HG02938 (cell line): ENCODE results near the gene FAM107B.

ENCODE experiments used
- ATAC-seq: cut with Tn5 transposase; IDR thresholded peaks from one replicate; pipeline ENCODE4 v1.9.1; 2021; ENCODE audit warnings: mild to moderate bottlenecking, moderate library complexity; ENCODE audit not compliant: unreplicated experiment

FAM107B gene

DNA sequence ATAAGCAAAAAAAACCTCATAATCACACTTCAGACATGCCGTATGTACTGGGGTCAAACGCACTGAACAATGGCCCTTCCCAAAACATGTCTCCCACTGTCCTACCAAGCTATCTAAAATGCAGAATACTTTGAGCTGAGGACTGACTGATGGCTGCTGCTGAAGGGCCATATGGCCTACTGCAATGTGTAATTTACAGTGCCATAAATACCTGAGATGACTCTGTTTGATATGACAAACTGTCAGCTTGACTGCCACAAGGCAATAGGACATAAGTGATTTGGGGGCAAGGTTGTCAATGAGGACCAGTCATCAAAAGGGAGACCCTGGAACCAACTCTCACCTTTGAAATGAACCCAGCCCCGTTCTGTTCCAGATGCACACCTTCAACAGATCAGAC, 256.5 kb downstream of the FAM107B start:
- ATAC-seq, result no peak

DNA sequence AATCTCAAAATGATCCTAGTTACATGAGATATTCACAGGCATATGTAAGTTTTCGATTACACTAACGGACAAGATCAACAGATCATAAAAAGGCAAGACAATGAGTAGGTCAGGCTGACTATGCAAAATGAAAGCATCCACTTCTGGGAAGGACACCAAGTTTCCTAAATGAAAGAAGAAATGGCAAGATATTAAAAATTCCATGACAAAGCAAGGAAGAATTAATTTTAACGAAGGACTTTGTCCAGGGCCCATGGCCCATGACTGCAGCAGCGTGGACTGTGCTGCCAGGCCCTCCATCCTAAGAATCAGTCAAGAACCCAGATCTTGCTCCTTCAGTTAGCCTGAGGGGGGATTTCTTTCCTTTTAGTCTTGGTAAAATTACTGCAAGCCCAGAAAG, 261.6 kb downstream of the FAM107B start:
- ATAC-seq, result no peak

DNA sequence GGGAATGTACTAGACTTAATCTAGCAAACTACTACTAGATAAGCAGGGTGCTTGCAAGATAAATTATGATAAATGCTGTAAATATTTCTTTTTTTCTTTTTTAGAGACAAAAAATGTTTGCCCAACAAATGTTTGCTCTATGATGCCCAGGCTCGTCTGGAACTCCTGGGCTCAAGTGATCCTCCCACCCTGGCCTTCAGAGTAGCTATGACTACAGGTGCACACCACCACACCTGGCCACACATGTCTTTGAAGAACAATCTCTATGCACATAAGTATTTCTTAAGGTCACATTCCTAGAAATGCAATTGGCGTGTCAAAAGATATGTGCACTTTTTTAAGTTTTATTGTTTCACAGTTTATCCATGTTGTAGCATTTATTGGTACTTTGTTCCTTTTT, 264.4 kb downstream of the FAM107B start:
- ATAC-seq, result no peak

DNA sequence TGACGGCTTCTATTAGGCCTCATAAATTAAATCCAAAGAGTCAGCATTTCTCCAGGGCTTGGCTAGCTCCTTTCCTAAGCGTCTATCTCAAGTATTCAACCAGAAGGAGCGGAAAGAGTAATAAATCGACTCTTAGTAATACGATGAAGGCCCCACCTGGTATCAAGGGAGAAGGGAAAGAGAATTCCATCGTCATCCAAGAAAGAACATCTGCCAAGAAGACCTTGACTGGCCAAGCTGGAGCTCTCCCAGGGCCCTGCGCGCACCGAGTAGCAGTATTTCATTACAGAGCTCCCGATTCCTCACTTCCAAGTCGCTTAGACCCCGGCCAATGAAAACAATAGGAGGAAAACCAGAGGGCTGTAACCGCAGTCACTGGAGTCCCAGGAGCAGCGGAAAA, 266.0 kb downstream of the FAM107B start:
- no peak for ATAC-seq

DNA sequence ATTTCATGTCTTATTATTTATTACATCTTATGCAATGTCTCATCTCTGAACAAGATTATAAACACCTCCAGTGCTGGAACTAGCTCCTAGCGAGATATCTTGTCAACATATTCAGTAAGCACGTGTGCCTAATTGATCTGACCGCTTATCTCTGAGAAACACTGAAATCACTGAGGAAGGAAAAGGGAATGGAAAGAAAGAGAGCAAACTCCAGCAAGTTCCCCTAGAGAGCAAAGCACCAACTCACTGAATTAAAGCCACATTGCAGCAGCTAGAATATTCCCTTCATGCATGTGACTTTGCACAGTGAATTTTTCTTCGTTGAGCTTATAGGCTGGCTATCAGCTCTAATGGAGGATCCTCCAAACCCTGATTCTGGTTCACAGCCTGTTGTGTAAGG, 266.9 kb downstream of the FAM107B start:
- ATAC-seq, result no peak

DNA sequence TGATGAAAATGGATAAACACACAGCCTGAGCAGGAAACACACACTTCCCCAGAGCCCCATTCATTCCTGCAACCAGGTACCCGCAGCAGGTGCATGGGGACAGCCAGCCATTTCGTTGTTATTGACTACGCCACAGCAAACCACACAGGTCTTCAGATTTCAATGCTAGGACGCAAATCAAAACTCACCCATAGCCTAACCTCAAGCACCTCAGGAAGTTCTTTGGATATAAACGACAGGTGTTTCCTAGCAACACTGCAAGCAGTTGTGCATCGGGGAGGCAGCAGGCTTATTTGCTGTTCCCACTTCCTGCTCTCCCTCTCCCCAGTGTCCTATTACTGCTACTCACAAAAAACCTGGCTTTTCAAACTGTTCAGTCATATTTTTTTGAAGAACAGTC, 267.5 kb downstream of the FAM107B start:
- peak; percentile 79 for ATAC-seq

DNA sequence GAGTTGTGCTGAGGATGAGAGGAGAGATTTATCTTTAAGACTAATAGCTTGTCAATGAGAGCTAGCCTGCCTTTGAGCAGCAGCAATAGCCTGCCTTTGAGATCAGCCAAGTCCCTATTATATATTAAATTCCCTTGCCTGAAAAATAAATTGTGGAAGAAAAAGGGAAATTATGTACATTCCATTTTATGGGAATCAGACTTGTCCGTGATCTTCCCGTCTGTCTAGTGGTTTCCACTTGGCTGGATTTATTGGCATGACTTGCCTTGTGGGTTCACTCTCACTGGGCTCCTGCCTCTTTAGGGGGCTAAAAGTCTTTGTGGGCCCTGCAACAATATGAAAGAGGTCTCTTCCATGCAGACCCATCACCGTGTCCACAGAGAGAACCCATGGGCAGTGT, 272.3 kb downstream of the FAM107B start:
- ATAC-seq, result no peak

DNA sequence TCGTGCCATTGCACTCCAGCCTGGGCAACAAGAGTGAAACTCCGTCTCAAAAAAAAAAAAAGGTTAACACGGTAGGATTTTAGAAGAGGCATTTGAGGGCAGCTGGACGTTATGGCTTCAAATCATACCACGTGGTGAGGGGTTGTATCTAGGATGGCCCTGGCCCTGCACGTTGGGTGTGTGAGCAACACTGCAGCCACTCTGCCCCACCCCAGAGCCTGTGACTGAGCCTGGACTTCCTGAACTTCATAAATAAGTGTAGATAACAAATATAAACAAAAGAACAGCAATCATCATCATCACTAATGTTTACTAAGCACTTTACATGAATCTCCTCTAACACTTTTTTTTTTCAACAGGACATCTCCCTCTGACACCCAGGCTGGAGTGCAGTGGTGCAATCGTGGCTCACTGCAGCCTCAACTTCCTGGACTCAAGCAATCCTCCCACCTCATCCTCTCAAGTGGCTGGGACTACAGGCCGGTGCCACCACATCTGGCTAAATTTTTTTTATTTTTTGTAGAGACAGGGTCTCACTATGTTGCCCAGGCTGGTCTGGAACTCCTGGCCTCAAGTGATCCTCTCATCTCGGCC, 274.4 kb downstream of the FAM107B start:
- ATAC-seq, result no peak

DNA sequence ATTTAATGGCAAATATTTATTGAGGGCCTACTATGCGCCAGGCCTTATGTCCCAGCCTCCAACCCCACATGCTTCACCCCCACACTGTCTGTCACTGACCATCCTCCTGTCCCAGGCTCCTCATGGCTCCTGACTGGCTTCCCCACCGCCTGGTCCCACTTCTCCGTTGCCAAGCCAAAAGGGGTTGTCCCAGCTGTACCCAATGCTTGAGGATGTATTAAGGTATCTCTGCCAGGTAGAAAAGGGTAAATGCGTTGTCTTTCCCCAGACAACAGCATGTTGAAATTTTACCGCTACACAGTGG, 275.1 kb downstream of the FAM107B start:
- no peak for ATAC-seq

DNA sequence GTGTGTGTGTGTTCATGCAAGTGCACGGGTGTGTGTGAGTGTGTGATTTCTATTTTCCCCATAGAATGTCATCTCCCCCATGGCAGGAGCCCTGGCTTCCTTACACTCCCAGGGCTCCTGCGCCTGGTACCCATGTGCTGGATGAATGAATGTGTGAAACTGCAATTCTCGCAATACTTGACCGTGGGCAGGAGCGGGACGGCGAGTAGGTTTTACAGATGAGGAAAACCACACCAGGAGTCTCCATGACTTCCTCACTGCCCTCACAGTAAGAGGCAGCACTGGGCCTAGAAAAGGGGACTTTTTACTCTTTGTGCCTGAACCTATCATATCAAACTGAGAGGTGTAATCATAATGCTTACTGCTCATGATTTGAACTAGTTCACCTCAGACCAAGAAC, 276.4 kb downstream of the FAM107B start:
- no peak for ATAC-seq

DNA sequence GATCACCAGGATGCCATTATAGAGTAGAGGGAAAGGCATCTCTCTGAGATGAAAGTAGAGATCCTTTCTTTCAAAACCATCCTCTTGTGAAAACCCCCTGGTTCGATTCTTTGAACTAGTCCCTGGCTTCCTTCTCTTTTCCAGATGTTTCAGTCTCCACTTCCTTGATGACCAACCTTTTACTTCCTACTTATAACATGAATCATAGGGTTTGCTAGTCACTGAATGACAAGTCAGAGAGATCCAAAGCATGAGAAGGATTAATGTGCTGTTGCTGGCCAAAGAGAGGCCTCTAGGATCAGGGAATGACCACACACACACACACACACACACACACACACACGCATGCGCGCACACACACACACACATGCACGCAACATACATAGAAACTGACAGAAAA, 282.9 kb downstream of the FAM107B start:
- ATAC-seq, result no peak

DNA sequence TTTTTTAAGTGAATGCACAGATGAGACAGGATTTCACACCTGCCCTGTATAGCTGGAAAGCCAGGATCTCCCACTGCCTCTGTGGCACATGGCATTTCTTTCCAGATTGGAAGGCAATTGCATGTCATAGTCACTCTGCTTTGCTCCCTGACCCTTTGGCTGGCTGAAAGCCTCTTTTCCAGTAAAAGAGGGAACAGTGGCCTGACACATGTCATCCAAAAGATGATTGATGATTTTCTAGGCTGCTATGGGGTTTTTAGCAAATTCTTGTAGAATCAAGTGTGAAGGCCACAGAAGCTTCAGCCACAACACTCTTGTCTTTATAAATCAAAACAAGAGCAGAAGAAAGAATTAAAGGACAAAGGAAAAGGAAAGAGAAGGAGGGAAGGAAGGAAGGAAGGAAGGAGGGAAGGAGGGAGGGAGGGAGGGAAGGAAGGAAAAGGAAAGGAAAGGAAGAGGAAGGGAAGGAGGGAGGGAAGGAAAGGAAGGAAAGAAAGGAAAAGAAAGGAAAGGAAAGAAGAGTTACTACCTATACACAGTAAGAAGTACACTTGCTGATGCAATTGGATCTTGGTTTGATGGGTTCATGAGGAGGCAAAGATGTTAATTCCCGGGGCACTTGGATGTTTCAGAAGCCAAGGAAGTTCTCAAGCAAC, 285.0 kb downstream of the FAM107B start:
- ATAC-seq, result no peak

DNA sequence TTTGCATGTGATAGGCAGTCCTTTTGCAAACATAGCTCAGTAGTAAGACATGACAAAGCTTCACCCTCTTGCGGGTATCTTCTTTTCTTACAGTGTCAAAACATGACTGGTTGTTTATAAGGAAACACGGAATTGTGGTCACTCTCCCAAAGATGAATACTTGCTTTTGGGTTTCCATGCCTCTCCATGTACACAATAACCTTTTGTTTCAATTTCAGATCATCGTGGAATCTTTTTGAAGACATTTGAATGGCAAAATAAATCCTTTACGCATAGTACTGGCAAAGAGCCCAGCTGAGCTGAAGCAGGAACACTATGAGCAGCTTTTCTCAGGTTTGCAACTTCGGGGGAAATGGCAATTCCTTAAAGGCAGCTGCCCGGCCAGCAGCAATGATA, 287.2 kb downstream of the FAM107B start:
- no peak for ATAC-seq

DNA sequence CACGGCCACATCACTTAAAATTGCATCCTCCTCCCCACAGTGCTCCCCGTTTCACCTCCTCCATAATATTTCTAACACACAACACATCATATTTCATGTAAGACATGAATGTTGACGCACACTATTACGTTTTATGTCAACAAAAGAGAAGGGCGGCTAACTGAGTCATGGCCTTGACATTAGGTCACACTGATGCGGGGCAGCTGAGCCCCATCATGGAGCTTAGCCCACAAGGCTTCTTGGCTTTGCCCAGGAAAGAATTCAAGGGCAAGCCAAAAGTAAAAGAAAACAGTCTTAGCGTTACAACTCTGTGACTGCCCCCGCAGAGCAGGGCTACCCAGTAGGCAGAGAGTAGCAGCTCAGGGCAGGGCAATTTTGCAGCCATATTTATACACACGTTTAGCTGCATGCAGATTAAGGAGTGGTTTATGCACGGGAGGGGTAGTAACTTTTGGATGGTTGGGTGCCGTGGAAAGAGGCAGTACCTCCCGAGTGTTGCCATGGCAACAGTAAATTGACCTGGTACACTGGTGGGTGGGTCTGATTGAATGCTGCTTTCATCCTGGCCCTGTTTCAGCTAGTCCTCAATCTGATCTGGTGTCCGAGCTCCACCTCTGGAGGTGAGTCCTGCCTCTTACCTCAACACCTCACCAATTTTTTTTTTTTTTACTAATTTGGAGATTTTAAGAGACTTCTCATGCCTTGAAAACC, 287.8 kb downstream of the FAM107B start:
- no peak for ATAC-seq

DNA sequence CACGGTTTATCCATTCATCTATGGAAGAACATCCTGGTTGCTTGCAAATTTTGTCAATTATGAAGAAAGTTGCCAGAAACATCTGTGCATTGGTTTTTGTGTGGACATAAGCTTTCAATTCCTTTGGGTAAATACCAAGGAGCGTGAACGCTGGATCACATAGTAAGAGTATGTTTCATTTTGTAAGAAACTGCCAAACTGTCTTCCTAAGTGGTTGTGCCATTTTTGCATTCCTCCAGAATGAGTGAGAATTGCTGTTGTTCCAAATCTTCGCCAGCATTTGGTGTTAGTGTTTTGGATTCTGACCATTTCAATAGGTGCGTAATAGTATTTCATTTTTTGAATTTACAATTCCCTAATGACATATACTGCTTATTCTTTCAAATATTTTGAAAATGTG, 288.7 kb downstream of the FAM107B start:
- ATAC-seq, result no peak

DNA sequence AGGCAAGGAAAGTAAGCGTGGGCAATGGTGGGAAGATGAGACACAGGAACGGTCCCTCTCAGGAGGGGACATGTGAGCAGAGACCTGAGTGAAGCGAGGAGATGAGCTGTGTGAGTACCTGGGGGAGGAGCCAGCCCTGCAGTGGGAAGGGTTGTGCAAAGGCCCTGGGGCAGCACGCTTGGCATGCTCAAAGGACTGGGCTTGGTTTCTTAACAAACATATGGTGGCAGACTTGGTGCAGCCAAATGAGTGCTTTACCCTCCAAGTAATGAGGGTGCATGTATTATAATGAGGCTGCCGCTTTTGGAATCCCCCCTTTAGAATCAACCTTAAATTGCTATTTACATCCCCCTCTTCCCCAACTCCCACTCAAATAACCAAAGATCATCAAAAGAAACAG, 291.3 kb downstream of the FAM107B start:
- ATAC-seq, result no peak

DNA sequence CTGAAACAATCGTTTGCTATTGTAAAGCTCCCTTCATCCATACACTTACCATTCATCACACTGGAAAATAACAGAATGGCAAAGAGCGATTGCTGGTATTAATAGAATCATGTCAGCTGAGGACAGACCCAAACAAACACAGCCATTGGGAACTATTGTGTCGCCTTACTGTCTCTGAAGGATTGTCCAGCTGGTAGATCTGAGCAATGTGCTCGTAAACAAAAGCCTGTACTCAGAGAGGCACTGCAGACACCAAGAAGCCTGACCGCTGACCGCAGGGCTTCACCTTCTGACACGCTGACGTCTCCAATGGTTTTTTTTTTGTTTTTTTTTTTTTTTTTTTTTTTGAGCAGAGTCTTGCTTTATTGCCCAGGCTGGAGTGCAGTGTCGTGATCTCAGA, 292.9 kb downstream of the FAM107B start:
- ATAC-seq, result no peak

DNA sequence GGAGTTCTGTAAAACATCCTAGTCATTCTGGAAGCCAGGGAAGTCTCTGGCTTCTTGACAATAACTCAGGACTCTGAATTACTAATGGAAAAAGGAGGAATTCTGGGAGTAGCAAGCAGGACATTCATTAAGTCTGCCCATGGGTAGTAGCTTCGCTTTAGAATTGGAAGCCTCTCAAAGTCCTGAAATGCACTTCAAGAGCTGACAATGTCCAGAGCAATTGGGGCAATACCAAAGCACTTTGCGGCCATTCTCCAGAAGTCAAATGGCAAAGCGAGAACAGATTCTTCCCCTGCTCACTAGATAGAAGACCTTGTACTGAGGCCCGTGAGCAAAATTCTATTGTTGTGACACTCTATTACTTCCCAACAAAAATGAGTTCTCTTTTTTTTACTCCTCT, 293.7 kb downstream of the FAM107B start:
- no peak for ATAC-seq

DNA sequence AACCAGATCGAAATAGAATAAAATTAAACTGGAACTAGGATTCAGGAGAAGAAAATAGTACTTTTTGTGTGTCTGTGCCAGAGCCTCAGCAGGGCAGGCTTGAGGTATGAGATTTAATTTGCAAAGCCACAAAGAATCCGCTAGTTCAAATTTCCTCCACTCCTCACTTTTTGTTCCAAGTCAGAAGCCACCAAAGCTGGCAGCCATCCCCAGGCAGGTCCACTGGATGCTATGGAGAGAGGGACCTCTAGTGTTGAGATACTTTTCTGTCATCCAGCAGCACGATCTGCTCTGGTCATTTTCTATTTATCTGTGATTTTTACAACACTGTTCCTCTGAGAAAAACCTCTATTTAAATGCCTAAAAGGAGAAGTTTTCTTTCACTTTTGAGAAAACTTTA, 296.1 kb downstream of the FAM107B start:
- no peak for ATAC-seq

DNA sequence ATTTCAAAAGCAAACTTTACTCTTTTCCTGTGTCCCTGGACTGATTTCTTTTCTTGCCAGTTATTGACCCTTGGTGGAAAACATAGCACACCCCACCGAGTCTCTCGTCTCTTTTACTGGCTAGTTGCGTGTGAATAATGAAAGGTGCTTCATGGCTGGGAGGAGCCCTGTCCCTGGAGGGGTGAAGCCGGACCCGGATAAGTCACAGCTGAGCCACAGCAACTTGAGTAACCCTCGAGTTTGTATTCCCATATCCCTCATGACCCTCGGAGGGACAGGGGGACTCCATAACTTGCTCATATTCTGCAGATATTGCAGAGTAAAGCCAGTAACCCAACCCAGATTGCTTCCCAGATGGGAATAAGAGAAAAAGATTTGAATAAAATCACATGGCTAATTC, 296.5 kb downstream of the FAM107B start:
- no peak for ATAC-seq

DNA sequence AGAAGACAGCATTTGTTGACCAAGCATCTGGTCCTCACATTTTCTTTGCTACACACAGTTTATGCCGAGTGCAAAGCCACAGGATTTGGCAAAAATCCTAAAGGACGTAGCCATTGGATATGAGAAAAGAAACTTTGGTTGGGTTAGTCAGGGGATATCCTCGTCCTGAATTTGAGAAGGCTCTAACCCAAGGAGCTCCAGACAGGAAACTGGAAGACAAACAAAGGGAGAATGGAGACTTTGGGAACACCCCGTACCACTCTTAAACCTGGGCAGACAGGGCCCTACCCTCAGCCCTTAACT, 297.3 kb downstream of the FAM107B start:
- ATAC-seq, result no peak

DNA sequence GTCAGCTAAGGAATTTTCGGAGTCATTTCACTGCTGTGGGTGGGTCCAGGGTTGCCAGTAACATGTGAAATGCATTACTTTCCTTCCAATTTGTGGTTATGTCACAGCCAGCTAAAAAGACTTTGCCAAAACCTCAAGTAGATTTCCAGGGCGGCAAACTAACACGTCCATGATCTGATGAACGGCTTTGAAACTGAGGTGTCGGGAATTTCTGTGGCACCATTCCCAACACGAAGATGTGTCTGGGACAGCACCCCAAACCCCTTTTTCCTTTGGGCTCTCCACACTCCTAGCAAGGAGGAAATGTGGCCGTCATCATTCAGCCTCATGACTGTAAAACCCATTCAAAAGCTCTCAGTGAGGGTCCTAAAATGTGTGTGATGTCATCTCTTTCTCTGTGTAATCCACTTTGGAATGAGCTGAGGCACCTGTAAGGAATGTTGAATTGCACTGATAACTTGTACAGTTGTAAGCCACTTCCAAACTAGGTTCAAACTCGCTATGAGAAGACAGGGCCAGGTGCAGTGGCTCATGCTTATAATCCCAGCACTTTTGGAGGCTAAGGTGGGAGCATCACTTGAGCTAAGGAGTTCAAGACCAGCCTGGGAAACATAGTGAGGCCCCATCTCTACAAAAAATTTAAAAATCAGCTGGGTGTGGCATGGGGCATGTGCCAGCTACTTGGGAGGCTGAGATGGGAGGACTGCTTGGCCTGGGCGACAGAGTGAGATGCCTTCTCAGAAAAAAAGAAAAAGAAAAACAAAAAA, 297.9 kb downstream of the FAM107B start:
- no peak for ATAC-seq
